GM12874 (cell line): Measurements from ENCODE around the gene OR51D1.
A peak's percentile ranks its signal among the peaks of the same experiment; 100 is the strongest.

Experiments used
- TF ChIP-seq, protein P1 (sequence below): IDR thresholded peaks from 2 replicates; pipeline ENCODE4 v1.5.1; 2011; ENCODE audit warnings: low read depth, mild to moderate bottlenecking, control low read depth, low read length, moderate library complexity; ENCODE audit not compliant: insufficient read depth

Gene OR51D1, protein sequence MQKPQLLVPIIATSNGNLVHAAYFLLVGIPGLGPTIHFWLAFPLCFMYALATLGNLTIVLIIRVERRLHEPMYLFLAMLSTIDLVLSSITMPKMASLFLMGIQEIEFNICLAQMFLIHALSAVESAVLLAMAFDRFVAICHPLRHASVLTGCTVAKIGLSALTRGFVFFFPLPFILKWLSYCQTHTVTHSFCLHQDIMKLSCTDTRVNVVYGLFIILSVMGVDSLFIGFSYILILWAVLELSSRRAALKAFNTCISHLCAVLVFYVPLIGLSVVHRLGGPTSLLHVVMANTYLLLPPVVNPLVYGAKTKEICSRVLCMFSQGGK

DNA sequence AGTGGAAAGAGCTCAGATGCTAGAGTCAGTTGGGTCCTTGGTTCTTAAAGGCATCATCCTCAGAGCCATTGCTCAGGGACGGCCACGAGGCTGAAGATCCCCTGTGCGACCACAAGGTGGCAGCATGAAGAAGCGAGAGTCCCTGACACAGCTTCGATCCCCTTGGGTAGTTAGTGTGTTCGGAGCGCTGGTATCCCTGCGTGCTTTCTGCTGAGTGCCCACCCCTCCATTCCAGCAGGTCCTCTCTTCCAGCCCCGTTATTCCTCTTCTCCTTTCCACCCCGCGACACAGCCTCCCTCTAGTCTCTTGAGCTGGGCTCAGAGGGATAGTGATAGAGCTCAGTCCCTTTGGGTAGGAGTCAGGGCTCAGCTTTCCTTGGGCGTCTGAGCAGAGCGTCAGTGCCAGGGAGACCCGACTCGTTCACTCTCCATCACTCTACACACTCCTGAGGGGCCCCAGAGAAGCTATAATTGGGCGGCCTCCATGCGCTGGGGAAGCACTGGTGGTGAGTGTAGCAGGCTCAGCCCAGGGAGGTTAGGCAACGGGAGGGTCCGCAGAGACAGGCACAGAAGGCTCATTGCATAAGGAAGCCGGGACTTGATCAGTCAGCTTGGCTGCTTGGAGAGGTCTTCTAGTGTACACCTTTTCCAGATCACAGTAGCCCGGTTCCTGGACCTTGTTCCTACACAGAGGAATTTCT is at the start of gene OR51D1:
Gene OR51D1, plus strand, starts transcription at position 516 of the 700 bp plus-strand sequence. CDS start 2,314 bp downstream, outside the sequence.
- TF ChIP-seq, protein P1, sequence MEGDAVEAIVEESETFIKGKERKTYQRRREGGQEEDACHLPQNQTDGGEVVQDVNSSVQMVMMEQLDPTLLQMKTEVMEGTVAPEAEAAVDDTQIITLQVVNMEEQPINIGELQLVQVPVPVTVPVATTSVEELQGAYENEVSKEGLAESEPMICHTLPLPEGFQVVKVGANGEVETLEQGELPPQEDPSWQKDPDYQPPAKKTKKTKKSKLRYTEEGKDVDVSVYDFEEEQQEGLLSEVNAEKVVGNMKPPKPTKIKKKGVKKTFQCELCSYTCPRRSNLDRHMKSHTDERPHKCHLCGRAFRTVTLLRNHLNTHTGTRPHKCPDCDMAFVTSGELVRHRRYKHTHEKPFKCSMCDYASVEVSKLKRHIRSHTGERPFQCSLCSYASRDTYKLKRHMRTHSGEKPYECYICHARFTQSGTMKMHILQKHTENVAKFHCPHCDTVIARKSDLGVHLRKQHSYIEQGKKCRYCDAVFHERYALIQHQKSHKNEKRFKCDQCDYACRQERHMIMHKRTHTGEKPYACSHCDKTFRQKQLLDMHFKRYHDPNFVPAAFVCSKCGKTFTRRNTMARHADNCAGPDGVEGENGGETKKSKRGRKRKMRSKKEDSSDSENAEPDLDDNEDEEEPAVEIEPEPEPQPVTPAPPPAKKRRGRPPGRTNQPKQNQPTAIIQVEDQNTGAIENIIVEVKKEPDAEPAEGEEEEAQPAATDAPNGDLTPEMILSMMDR: peak; percentile 90

DNA sequence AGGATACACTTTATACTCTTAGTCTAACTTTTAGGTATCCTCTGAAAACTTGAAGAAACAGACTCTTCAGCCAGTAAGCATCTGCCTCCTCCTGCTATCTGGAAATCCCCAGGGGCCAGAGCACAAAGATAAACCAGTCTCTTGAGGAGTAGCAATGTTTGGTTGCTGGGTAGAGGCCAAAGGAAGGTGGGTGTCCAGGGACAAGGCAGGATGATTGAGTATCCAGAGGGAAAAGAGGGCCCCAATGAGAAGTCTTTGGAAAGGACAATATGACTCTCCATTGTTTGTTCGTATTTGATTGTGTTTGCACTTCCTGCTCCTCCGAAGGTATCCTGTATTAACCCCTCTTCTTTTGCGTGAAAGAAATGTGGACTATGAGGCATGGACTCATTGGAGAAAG is 48.3 kb upstream of the OR51D1 start:
- TF ChIP-seq, protein P1: no peak

DNA sequence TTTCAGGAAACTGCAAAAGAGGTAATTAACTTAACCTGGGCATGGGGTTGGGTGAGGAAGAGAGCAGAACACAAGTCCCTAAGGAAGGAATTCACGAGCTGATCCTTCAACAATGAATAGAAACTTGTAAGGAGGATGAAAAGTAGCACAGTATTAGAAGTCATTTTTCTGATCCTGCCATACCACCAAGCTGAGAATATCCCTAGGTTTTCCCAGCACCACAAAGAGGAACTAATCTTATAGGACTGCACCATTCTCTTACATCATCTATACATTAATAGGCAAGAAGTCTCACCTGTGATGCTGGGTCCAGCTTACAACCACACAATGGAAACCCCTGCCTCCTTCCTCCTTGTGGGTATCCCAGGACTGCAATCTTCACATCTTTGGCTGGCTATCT is 43.5 kb upstream of the OR51D1 start, which contains the start of gene OR52I1:
Gene OR52I1, plus strand, starts transcription at position 301 of the 400 bp plus-strand sequence. Its CDS starts 0 bp downstream, at position 301.
- TF ChIP-seq, protein P1: no peak

DNA sequence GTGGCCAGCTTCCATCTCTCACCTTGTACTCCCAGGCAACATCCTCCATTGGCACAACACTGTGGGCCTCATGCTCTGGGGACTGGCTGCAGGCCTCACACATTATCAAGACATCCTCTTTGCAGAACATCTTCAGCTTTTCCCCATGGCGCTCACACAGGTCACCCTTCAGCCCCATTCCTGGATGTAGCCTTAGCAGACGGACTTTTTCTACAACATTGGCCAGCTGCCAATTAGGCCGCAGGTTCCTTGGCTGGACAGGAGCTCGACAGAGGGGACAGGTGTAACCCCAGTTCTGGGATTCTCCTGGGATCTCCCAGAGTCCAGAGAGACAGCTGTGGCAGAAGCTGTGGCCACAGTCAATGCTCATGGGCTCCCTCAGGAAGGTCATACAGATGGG is 32.2 kb upstream of the OR51D1 start:
- TF ChIP-seq, protein P1: no peak

DNA sequence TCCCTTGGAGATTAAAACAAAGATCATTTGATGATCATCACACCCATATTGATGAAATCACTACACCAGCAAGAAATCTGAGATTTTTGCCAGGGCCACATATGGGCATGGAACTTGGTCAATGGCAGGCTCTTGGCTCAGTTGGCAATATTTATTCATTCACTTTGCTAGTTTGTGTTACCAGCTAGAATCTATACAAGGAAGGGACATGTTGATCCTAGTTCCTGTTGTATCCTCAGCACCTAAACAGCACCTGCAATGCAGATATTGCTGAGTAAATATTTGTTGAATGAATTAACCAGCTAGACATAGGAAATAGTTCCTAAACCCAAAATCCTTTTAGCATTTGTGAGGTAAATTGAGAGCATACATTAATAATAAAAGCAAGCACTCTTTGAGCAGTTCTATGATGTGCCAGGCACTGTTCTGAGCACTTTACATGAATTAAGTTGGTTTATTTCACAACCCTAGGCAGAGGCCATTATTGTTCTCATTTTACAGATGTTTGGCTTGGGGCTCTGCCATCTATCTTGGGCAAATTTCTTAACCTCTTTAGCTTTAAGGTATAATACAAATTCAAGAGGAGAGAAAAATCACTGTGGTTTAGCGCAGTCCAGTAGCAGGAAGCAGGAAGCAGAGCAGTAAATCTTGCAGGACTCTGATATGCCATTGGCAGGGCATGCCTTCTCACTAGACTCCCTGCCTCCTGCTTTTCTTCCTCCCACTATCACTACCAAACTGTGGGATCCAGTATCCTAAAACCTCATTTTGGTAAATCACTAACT is 30.9 kb upstream of the OR51D1 start:
- TF ChIP-seq, protein P1: no peak

DNA sequence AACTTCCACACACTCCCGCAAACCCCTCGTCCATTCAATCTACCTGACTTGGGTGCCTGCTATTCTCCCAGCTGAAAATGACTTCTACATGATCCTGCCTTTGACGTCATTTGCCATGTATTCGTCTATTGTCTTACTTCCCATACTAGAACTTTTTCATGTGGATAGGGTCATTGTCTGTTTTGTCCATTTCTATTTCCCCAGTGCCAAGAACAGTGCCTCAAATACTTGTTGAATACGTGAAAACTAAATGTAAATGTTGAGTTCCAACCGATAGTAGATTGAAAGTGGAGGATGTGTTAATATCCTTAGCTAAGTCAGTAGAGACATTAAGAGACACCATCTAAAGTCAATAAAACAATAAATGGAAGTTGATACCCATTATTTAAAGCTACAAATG is 30.2 kb upstream of the OR51D1 start:
- TF ChIP-seq, protein P1: no peak
